ENCODE results near the gene IL1R1.

IL1R1 gene

GRCh38 chr2:102209474-102209873, 66.9 kb downstream of the IL1R1 start:
- DNase-seq, result no peak

GRCh38 chr2:102217032-102217431, 74.5 kb downstream of the IL1R1 start:
- DNase-seq, result no peak

- DNase-seq, result no peak
Measured at GRCh38 chr2:102224824-102225739, 82.5 kb downstream of the IL1R1 start.

- no peak for DNase-seq
Measured at GRCh38 chr2:102226171-102226570, 83.6 kb downstream of the IL1R1 start.

GRCh38 chr2:102226612-102227391, 84.3 kb downstream of the IL1R1 start:
- no peak for DNase-seq

- DNase-seq, result no peak
Measured at GRCh38 chr2:102229141-102229769, 86.7 kb downstream of the IL1R1 start.

Data from stimulated activated CD4-positive, alpha-beta T cell treated with anti-CD3 and anti-CD28 coated beads, Interleukin-4, amount 100 ng/mL, for 24 hours (primary cell).